Endodermal cell (in vitro differentiated cells): ENCODE data around the gene KIAA0825. TPM values are rescaled to one million over a fixed set of nuclear protein-coding genes. Genes with fewer than 3 reads are reported as not detected.

ENCODE experiments used
- DNase-seq: peaks from one replicate; pipeline ENCODE4 v3.0.0-alpha.2; 2017
- H3K27ac ChIP-seq: 2 replicates; pipeline ENCODE4 v1.5.1; 2013; ENCODE audit warnings: mild to moderate bottlenecking, low read depth, low read length, moderate library complexity
- H3K27me3 ChIP-seq: 2 replicates; pipeline ENCODE4 v1.6.1; 2013; ENCODE audit warnings: mild to moderate bottlenecking, low read length, moderate library complexity; ENCODE audit not compliant: insufficient read depth, control insufficient read depth, poor library complexity, severe bottlenecking
- H3K36me3 ChIP-seq: 2 replicates; pipeline ENCODE4 v1.7.0; 2013; ENCODE audit warnings: mild to moderate bottlenecking, low read length, moderate library complexity; ENCODE audit not compliant: control insufficient read depth, insufficient read depth
- H3K4me1 ChIP-seq: one replicate; pipeline ENCODE4 v1.7.0; 2013; ENCODE audit warnings: low read length; ENCODE audit not compliant: control insufficient read depth, insufficient read depth
- H3K4me3 ChIP-seq: 2 replicates; pipeline ENCODE4 v1.5.1; 2013; ENCODE audit warnings: mild to moderate bottlenecking, low read length, moderate library complexity
- H3K9ac ChIP-seq: 2 replicates; pipeline ENCODE4 v1.6.1; 2013; ENCODE audit warnings: mild to moderate bottlenecking, low read length, moderate library complexity; ENCODE audit not compliant: poor library complexity, severe bottlenecking; ENCODE audit errors: extremely low read depth
- H3K9me3 ChIP-seq: 2 replicates; pipeline ENCODE4 v1.6.1; 2013; ENCODE audit warnings: mild to moderate bottlenecking, low read length, moderate library complexity; ENCODE audit not compliant: control insufficient read depth
- H3K27ac Mint-ChIP-seq: 2 replicates; pipeline ENCODE4 v1.8.0; 2020; ENCODE audit warnings: mixed read lengths
- H3K27me3 Mint-ChIP-seq: 2 replicates; pipeline ENCODE4 v1.8.0; 2021; ENCODE audit warnings: mild to moderate bottlenecking, mixed read lengths; ENCODE audit not compliant: insufficient read depth
- H3K36me3 Mint-ChIP-seq: 2 replicates; pipeline ENCODE4 v1.8.0; 2020; ENCODE audit warnings: low read depth, mixed read lengths
- H3K4me1 Mint-ChIP-seq: 2 replicates; pipeline ENCODE4 v1.8.0; 2020; ENCODE audit warnings: mixed read lengths
- H3K4me3 Mint-ChIP-seq: 2 replicates; pipeline ENCODE4 v1.8.0; 2020; ENCODE audit warnings: mild to moderate bottlenecking, moderate library complexity, mixed read lengths
- H3K9me3 Mint-ChIP-seq: 2 replicates; pipeline ENCODE4 v1.8.0; 2020; ENCODE audit warnings: mild to moderate bottlenecking, mixed read lengths
- WGBS, 2 experiments: methylation state at CpG; one replicate each; pipeline versions ENCODE4 v1.1.5 to v1.1.7; 2013; ENCODE audit warnings: missing lambda C conversion rate in 2 of 2, mixed read lengths in 1 of 2; ENCODE audit not compliant: insufficient coverage in 1 of 2, insufficient read length in 1 of 2; 5-methylcytosine and 5-hydroxymethylcytosine counted together
- total RNA-seq, 2 donors: library from RNA; stranded (reverse); fragmentation: NEBNext Ultra II Directional in 1 of 2; extraction: Animal tissue kit (Norgen Biotek cat#: 25700) in 1 of 2; gene quantifications; 2 replicates in 1 of 2; 3 replicates in 1 of 2; pipeline ENCODE4 v1.2.1, GENCODE V29; 2021
- TF ChIP-seq, protein P1 (sequence below): fragments of 200-600 bp; sonication (generic); conservative IDR thresholded peaks from 2 replicates; pipeline ENCODE4 v1.5.0; 2021; ENCODE audit warnings: antibody characterized with exemption, mild to moderate bottlenecking

Gene KIAA0825
- total RNA-seq, 2 donors from 2014 or later = 2.6 to 3.1 TPM

DNA sequence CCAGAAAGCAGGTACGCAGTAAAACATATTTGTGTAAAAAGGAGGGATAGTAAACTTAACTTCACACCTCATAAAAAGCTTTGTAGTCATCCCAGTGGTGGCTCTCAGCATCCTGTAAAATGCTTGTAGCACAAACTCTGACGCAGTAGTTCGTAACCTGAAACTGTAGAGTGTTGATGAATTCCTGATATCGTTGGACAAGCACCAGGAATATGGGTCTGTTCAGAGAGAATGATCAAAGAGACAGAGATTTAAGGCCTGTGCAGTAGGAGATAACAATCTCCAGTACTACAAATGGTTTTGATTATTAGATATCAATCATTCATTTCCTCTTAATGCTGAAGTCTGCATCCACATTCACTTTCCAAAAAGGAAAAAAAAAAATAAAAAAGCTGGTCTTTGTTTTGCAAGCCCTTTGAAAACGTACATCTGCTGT, 148.5 kb downstream of the KIAA0825 start:
- Histone ChIP-seq H3K27ac (no peak overlapping the region), H3K9ac (no peak overlapping the region), H3K4me3 (no peak overlapping the region), H3K4me1 (no peaks in the 10 kb centered on the region), H3K9me3 (no peaks in the 10 kb centered on the region), H3K36me3 (no peaks in the 10 kb centered on the region), H3K27me3 (no peaks in the 10 kb centered on the region)
- 89 to 94% methylated on average over 2 to 5 of the region's 5 CpGs for WGBS, 2 experiments
- Mint-ChIP-seq H3K27ac (no peak overlapping the region), H3K36me3 (no peaks in the 10 kb centered on the region), H3K4me1 (no peaks in the 10 kb centered on the region), H3K4me3 (no peak overlapping the region), H3K27me3 (no peaks in the 10 kb centered on the region), H3K9me3 (no peaks in the 10 kb centered on the region)
- no peak for DNase-seq
- TF ChIP-seq, protein P1, sequence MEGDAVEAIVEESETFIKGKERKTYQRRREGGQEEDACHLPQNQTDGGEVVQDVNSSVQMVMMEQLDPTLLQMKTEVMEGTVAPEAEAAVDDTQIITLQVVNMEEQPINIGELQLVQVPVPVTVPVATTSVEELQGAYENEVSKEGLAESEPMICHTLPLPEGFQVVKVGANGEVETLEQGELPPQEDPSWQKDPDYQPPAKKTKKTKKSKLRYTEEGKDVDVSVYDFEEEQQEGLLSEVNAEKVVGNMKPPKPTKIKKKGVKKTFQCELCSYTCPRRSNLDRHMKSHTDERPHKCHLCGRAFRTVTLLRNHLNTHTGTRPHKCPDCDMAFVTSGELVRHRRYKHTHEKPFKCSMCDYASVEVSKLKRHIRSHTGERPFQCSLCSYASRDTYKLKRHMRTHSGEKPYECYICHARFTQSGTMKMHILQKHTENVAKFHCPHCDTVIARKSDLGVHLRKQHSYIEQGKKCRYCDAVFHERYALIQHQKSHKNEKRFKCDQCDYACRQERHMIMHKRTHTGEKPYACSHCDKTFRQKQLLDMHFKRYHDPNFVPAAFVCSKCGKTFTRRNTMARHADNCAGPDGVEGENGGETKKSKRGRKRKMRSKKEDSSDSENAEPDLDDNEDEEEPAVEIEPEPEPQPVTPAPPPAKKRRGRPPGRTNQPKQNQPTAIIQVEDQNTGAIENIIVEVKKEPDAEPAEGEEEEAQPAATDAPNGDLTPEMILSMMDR = no peak

DNA sequence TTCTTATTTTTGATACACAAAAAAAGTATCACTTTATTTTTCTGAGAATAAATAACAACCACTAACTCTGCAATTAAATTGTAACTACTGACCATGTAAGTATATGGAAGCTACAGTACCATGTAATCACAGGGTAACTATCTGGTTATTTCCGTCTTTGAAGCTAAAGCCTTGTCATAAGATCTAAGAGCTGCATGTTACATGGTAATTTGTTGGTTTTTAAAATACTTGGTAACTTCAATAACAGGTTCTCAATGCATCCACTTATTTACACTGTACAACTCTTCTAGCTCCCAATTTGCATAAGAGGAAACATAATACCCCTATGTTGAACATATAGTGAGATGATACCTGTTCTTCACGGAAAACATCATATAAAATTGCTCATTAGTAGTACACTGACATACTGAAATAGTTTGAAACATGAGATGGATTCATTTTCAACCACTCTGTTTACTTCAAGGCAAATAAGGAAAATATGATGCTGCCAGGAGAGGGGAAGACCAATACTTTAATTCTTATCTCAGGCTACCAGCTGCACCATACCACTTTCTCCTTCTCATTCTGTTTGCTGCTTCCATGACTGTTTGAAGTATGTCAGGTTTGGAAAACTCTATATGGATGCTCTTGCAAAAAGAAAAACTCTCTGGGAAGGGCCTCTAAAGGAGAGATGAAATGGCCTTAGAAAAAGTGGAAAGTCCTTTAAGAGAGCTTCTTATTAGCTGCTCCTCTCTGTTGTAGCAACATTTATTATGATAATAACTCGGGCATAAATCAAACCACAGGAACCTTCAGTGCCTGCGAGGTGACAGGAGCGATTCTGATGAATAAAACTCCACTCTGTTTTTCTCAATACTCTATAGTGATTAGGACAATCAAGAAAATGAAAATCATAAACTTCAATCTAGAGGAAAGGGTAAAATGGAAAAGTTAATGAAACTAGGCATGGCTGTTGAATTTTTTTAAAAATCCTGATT, 150.2 kb downstream of the KIAA0825 start:
- no peaks in the 10 kb centered on the region for H3K4me1 ChIP-seq
- Mint-ChIP-seq H3K4me1 (no peaks in the 10 kb centered on the region), H3K27me3 (no peaks in the 10 kb centered on the region), H3K27ac (no peak overlapping the region), H3K4me3 (no peak overlapping the region), H3K9me3 (no peaks in the 10 kb centered on the region), H3K36me3 (no peaks in the 10 kb centered on the region)
- H3K4me3 ChIP-seq = no peak overlapping the region
- peak overlapping the region; percentile 12 for H3K27ac ChIP-seq
- no peaks in the 10 kb centered on the region for H3K9me3 ChIP-seq
- H3K9ac ChIP-seq = no peak overlapping the region
- DNase-seq = no peak
- 84 to 90% methylated on average over 2 to 5 of the region's 5 CpGs for WGBS, 2 experiments
- TF ChIP-seq, protein P1 = no peak
- H3K27me3 ChIP-seq = no peaks in the 10 kb centered on the region
- H3K36me3 ChIP-seq = no peaks in the 10 kb centered on the region

DNA sequence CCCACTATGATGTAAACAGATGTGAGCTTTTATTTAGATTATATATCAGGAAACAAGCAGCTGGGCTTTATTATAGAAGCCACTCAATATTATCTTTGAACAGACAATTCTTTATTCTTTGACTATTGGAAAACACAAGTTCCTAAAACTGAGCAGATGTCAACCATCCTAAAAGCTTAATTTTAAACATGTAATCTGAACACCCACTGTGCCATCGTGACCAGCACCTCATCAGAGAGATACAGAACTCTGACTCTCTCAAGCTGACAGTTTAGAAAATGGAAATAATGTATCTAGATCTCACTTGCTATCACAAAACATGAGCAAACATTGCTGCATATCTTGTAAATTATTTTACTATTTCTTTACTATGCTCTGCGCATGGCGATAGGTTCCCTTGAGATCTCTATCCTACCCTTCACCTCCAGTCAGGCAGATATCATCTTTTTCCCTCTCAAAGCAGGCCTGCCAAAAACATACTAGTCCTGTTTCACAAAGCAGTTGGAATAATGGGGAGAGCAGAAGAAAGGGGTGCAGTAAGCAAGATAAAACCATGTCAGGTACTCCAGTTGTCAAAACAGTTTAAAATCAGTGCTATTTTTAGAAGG, 151.0 kb downstream of the KIAA0825 start:
- no peak overlapping the region for H3K9ac ChIP-seq
- H3K9me3 ChIP-seq = no peaks in the 10 kb centered on the region
- no peaks in the 10 kb centered on the region for H3K36me3 Mint-ChIP-seq
- no peaks in the 10 kb centered on the region for H3K4me1 ChIP-seq
- peak overlapping the region; percentile 12 for H3K27ac Mint-ChIP-seq
- H3K9me3 Mint-ChIP-seq = no peaks in the 10 kb centered on the region
- H3K27ac ChIP-seq = no peak overlapping the region
- no peaks in the 10 kb centered on the region for H3K27me3 ChIP-seq
- TF ChIP-seq, protein P1 = no peak
- H3K4me1 Mint-ChIP-seq = no peaks in the 10 kb centered on the region
- no peaks in the 10 kb centered on the region for H3K27me3 Mint-ChIP-seq
- H3K36me3 ChIP-seq = no peaks in the 10 kb centered on the region
- no peak overlapping the region for H3K4me3 ChIP-seq
- WGBS, 2 experiments = 92 to 100% methylated on average over 2 to 3 of the region's 3 CpGs
- no peak overlapping the region for H3K4me3 Mint-ChIP-seq
- DNase-seq = no peak
